ENCODE data around the gene SLC10A7.

GRCh38 chr4:146371812-146372211 is 149.9 kb downstream of the SLC10A7 start:
- TF ChIP-seq CTCF (IDR thresholded peaks at IDR 0.05; ENCODE audit: low read length) (no peak), EZH2 (IDR thresholded peaks at IDR 0.05; ENCODE audit: borderline replicate concordance, low read length) (no peak)

Measured in OCI-LY1 (cell line).